Measurements from ENCODE around the gene OXSR1. TPM values are rescaled to one million over a fixed set of nuclear protein-coding genes. Genes with fewer than 3 reads are reported as not detected.

OXSR1 gene
- total and polyA plus RNA-seq, 2 of the 13 experiments (the other 11 are each of a cell fraction or from before 2014, with no cell fraction given), result 27.4 to 32.6 TPM

- no peak for TF ChIP-seq IKZF5 (CRISPR knock-in tag; IDR thresholded peaks at IDR 0.05)
- TF ChIP-seq JUNB (CRISPR knock-in tag; IDR thresholded peaks at IDR 0.05; ENCODE audit: borderline replicate concordance), result no peak
- TF ChIP-seq UBTF (CRISPR knock-in tag; IDR thresholded peaks at IDR 0.05), result no peak
- TF ChIP-seq TBP (CRISPR knock-in tag; IDR thresholded peaks at IDR 0.05), result no peak
- TF ChIP-seq MED8 (CRISPR knock-in tag; IDR thresholded peaks at IDR 0.05; ENCODE audit: insufficient replicate concordance), result peak; percentile 34
- 0 out of 2 replicates have a peak, but pooled peaks have one; percentile 13 for TF ChIP-seq TOE1 (CRISPR knock-in tag; IDR thresholded peaks at IDR 0.05)
- peak; percentile 45; the same call in 1 of the 2 replicates for TF ChIP-seq HINFP (CRISPR knock-in tag; IDR thresholded peaks at IDR 0.05; ENCODE audit: low read depth)
- TF ChIP-seq SMAD9 (CRISPR knock-in tag; IDR thresholded peaks at IDR 0.05), result no peak
- 0 out of 2 replicates have a peak, but pooled peaks have one; percentile 46 for TF ChIP-seq ZNF512B (CRISPR knock-in tag; IDR thresholded peaks at IDR 0.05; ENCODE audit: borderline replicate concordance)
- no peak for TF ChIP-seq SPEN (CRISPR knock-in tag; IDR thresholded peaks at IDR 0.05; ENCODE audit: low read depth)
- no peak for TF ChIP-seq AHDC1 (CRISPR knock-in tag; IDR thresholded peaks at IDR 0.05; ENCODE audit: borderline replicate concordance)
- TF ChIP-seq ZNF3 (CRISPR knock-in tag; IDR thresholded peaks at IDR 0.05), result no peak
- 0 out of 2 replicates have a peak, but pooled peaks have one; percentile 61 for TF ChIP-seq SNAI1 (CRISPR knock-in tag; IDR thresholded peaks at IDR 0.05; ENCODE audit: borderline replicate concordance)
- TF ChIP-seq KDM6A (CRISPR knock-in tag; IDR thresholded peaks at IDR 0.05; ENCODE audit: low read depth), result no peak
- no peak for TF ChIP-seq MYC (CRISPR knock-in tag; IDR thresholded peaks at IDR 0.05; ENCODE audit: borderline replicate concordance)
Measured at GRCh38 chr3:38164643-38164951, 740 bp upstream of the OXSR1 start (continued).
